ENCODE data around the gene SPEM1. TPM values are rescaled to one million over a fixed set of nuclear protein-coding genes. Genes with fewer than 3 reads are reported as not detected.

The SPEM1 gene
- total and polyA plus RNA-seq, 10 of the 15 experiments (the other 5 are each of a cell fraction or from before 2014, with no cell fraction given), result not detected

GRCh38 chr17:7374353-7374752 is 45.8 kb upstream of the SPEM1 start:
- H3K9ac ChIP-seq (ENCODE audit: control insufficient read depth, insufficient read depth, low read length), result no peak overlapping the region
- no peak overlapping the region for H3K4me3 ChIP-seq
- H3K27me3 ChIP-seq (replicated peaks in 1 of 2; ENCODE audit: control insufficient read depth in 2 of 2, insufficient read depth in 2 of 2, low read length in 1 of 2), result no peaks in the 10 kb centered on the region
- H3K36me3 ChIP-seq (ENCODE audit: control insufficient read depth in 2 of 2, insufficient read depth in 2 of 2, low read length in 1 of 2), result no peaks in the 10 kb centered on the region
- no peak overlapping the region for H2AFZ ChIP-seq (ENCODE audit: control insufficient read depth, low read depth, low read length)
- no peak for TF ChIP-seq SMAD1 (IDR thresholded peaks at IDR 0.05; ENCODE audit: low read depth, partially characterized antibody)
- TF ChIP-seq ZBTB33 (IDR thresholded peaks at IDR 0.05), result no peak
- TF ChIP-seq POLR2AphosphoS5 (IDR thresholded peaks at IDR 0.05; ENCODE audit: low read length), result no peak
- no peak for TF ChIP-seq CEBPZ (IDR thresholded peaks at IDR 0.05; ENCODE audit: low read depth, low read length)
- TF ChIP-seq SMARCA5 (IDR thresholded peaks at IDR 0.05), result no peak
- TF ChIP-seq DPF2 (IDR thresholded peaks at IDR 0.05), result no peak
- TF ChIP-seq ZNF687 (IDR thresholded peaks at IDR 0.05), result no peak
- POLR2A ChIA-PET, result no interaction called here
- H3K79me2 ChIP-seq (ENCODE audit: control insufficient read depth, insufficient read depth, low read length), result no peaks in the 10 kb centered on the region
- RAD21 ChIA-PET (ENCODE audit: unreplicated experiment), result no interaction called here
- SMC1A ChIA-PET (ENCODE audit: uncharacterized antibody, unreplicated experiment), result no interaction called here
- no peak for FAIRE-seq
- 50% methylated on average over 2 of the region's 2 CpGs for WGBS (ENCODE audit: insufficient coverage, insufficient replicate concordance, low lambda C conversion rate, missing lambda C conversion rate)
- intact Hi-C loops (cut with micrococcal nuclease; ENCODE audit: unreplicated experiment) (no loop called here), in situ Hi-C loops (cut with MboI) (no loop called here)
- BruUV-seq (replicated peaks), result no TSS peak
- H4K20me1 ChIP-seq (ENCODE audit: control insufficient read depth, insufficient read depth), result no peaks in the 10 kb centered on the region
- H3K4me2 ChIP-seq (ENCODE audit: control insufficient read depth, insufficient read depth), result no peak overlapping the region
- no peak overlapping the region for H3K27ac ChIP-seq (ENCODE audit: control insufficient read depth, insufficient read depth)
- DNase-seq (ENCODE audit: low read depth, low spot score), result no peak
- CTCF ChIA-PET, result interaction anchor here (1.7 to 3.3 kb wide), 2 partner anchors 13 to 140 kb away, joined by 3 to 15 read pairs; no protein-coding TSS in a partner anchor
- no peaks in the 10 kb centered on the region for H3K4me1 ChIP-seq (ENCODE audit: control insufficient read depth, insufficient read depth, low read length)
- peaks cover 2% of the 10 kb centered on the region; the same call in 2 of the 3 replicates for H3K9me3 ChIP-seq (replicated peaks; ENCODE audit: control insufficient read depth, insufficient read depth, low read length)
- no peak for ATAC-seq

Data from GM12878 (cell line).